ENCODE results near the gene TMED1.
"Not testable (repeated sequence)": the region's sequence is repeated elsewhere in the genome, so short reads cannot be mapped to it uniquely, and the experiment has no call there.

The TMED1 gene

GRCh38 chr19:10863107-10863717, 27.2 kb upstream of the TMED1 start:
- no peak overlapping the region for H3K27ac ChIP-seq
- no peaks in the 10 kb centered on the region for H3K9me3 ChIP-seq (ENCODE audit: severe bottlenecking)
- TF ChIP-seq CTCF (IDR thresholded peaks at IDR 0.05; ENCODE audit: low read depth, low read length) = no peak
- DNase-seq = no peak
- no peaks in the 10 kb centered on the region for H3K36me3 ChIP-seq
- H3K4me3 ChIP-seq (ENCODE audit: low read depth, low read length) = no peak overlapping the region
- H3K27me3 ChIP-seq (ENCODE audit: insufficient read depth, low read depth, severe bottlenecking) = no peaks in the 10 kb centered on the region

GRCh38 chr19:10862561-10863106, 26.6 kb upstream of the TMED1 start:
- H3K4me3 ChIP-seq (ENCODE audit: low read depth, low read length) = no peak overlapping the region
- no peaks in the 10 kb centered on the region for H3K9me3 ChIP-seq (ENCODE audit: severe bottlenecking)
- no peak for DNase-seq

GRCh38 chr19:10861103-10861651, 25.2 kb upstream of the TMED1 start:
- TF ChIP-seq CTCF (IDR thresholded peaks at IDR 0.05; ENCODE audit: low read depth, low read length) = peak; percentile 60
- Histone ChIP-seq H3K9me3 (ENCODE audit: severe bottlenecking) (no peaks in the 10 kb centered on the region), H3K4me3 (ENCODE audit: low read depth, low read length) (no peak overlapping the region), H3K27me3 (ENCODE audit: insufficient read depth, low read depth, severe bottlenecking) (no peaks in the 10 kb centered on the region), H3K27ac (no peak overlapping the region), H3K36me3 (no peaks in the 10 kb centered on the region)
- DNase-seq = peak; percentile 61

More at GRCh38 chr19:10862561-10863106, 26.6 kb upstream of the TMED1 start:
- Histone ChIP-seq H3K36me3 (no peaks in the 10 kb centered on the region), H3K27ac (no peak overlapping the region), H3K27me3 (ENCODE audit: insufficient read depth, low read depth, severe bottlenecking) (no peaks in the 10 kb centered on the region)
- no peak for TF ChIP-seq CTCF (IDR thresholded peaks at IDR 0.05; ENCODE audit: low read depth, low read length)

- Histone ChIP-seq H3K36me3 (no peaks in the 10 kb centered on the region), H3K4me3 (ENCODE audit: low read depth, low read length) (no peak overlapping the region), H3K27ac (no peak overlapping the region), H3K9me3 (ENCODE audit: severe bottlenecking) (no peaks in the 10 kb centered on the region), H3K27me3 (ENCODE audit: insufficient read depth, low read depth, severe bottlenecking) (no peaks in the 10 kb centered on the region)
- DNase-seq = no peak
- TF ChIP-seq CTCF (IDR thresholded peaks at IDR 0.05; ENCODE audit: low read depth, low read length) = peak; percentile 77
These were observed 22.3 kb upstream of the TMED1 start for GRCh38 chr19:10858204-10858828.

- H3K27ac ChIP-seq; H3K4me3 ChIP-seq (ENCODE audit: low read depth, low read length); DNase-seq; H3K27me3 ChIP-seq (ENCODE audit: insufficient read depth, low read depth, severe bottlenecking); H3K36me3 ChIP-seq; H3K9me3 ChIP-seq (ENCODE audit: severe bottlenecking): not testable (repeated sequence)
These were observed 20.9 kb upstream of the TMED1 start for GRCh38 chr19:10856899-10857298.

- peak; percentile 63 for TF ChIP-seq CTCF (IDR thresholded peaks at IDR 0.05; ENCODE audit: low read depth, low read length)
- Histone ChIP-seq H3K27me3 (ENCODE audit: insufficient read depth, low read depth, severe bottlenecking) (no peaks in the 10 kb centered on the region), H3K4me3 (ENCODE audit: low read depth, low read length) (no peak overlapping the region), H3K9me3 (ENCODE audit: severe bottlenecking) (no peaks in the 10 kb centered on the region), H3K27ac (no peak overlapping the region), H3K36me3 (no peaks in the 10 kb centered on the region)
- DNase-seq = no peak
These were observed 20.0 kb upstream of the TMED1 start for GRCh38 chr19:10855879-10856522.

All from WERI-Rb-1 (cell line).